ENCODE measurements around the gene PPP1R1A. TPM values are rescaled to one million over a fixed set of nuclear protein-coding genes. Genes with fewer than 3 reads are reported as not detected.

PPP1R1A gene
- total RNA-seq, 3 donors from 2014 or later, result 0.52 to 30.0 (median 0.75) TPM

GRCh38 chr12:54579696-54580333 is 8.6 kb downstream of the PPP1R1A start:
- Histone ChIP-seq H3K4me3 (no peak overlapping the region), H3K4me1 (ENCODE audit: low read depth) (no peaks in the 10 kb centered on the region), H3K9me3 (no peaks in the 10 kb centered on the region), H3K36me3 (ENCODE audit: low read depth) (no peaks in the 10 kb centered on the region)
- intact Hi-C loops (cut with DNase I, micrococcal nuclease), result no loop called here
- peak; percentile 98 for TF ChIP-seq CTCF (IDR thresholded peaks at IDR 0.05)
- ATAC-seq (peak; percentile 96), DNase-seq (peak; percentile 69 to 91 (median 90))

GRCh38 chr12:54579258-54579657 is 9.2 kb downstream of the PPP1R1A start:
- H3K9me3 ChIP-seq, result no peaks in the 10 kb centered on the region
- no peak for DNase-seq
- intact Hi-C loops (cut with DNase I, micrococcal nuclease), result no loop called here
- H3K4me3 ChIP-seq, result no peak overlapping the region
- no peaks in the 10 kb centered on the region for H3K36me3 ChIP-seq (ENCODE audit: low read depth)
- TF ChIP-seq CTCF (IDR thresholded peaks at IDR 0.05), result no peak
- H3K4me1 ChIP-seq (ENCODE audit: low read depth), result no peaks in the 10 kb centered on the region
- no peak for ATAC-seq

- H3K9me3 ChIP-seq, result no peaks in the 10 kb centered on the region
- H3K4me1 ChIP-seq (ENCODE audit: low read depth), result no peaks in the 10 kb centered on the region
- no peaks in the 10 kb centered on the region for H3K36me3 ChIP-seq (ENCODE audit: low read depth)
- no peak for TF ChIP-seq CTCF (IDR thresholded peaks at IDR 0.05)
- no peak for DNase-seq
- intact Hi-C loops (cut with DNase I, micrococcal nuclease), result no loop called here
- no peak for ATAC-seq
- no peak overlapping the region for H3K4me3 ChIP-seq
Measured at GRCh38 chr12:54578778-54579177, 9.7 kb downstream of the PPP1R1A start.

GRCh38 chr12:54572881-54573280 is 15.6 kb downstream of the PPP1R1A start:
- no peaks in the 10 kb centered on the region for H3K36me3 ChIP-seq (ENCODE audit: low read depth)
- no peaks in the 10 kb centered on the region for H3K9me3 ChIP-seq
- intact Hi-C loops (cut with DNase I, micrococcal nuclease), result no loop called here

GRCh38 chr12:54571193-54572188 is 17.0 kb downstream of the PPP1R1A start:
- no peaks in the 10 kb centered on the region for H3K9me3 ChIP-seq
- ATAC-seq (no peak), DNase-seq (no peak)
- no peaks in the 10 kb centered on the region for H3K36me3 ChIP-seq (ENCODE audit: low read depth)
- no peak overlapping the region for H3K4me3 ChIP-seq
- intact Hi-C loops (cut with DNase I, micrococcal nuclease), result no loop called here
- no peak for TF ChIP-seq CTCF (IDR thresholded peaks at IDR 0.05)
- no peaks in the 10 kb centered on the region for H3K4me1 ChIP-seq (ENCODE audit: low read depth)

More at GRCh38 chr12:54572881-54573280, 15.6 kb downstream of the PPP1R1A start:
- DNase-seq, result no peak
- no peak for ATAC-seq
- Histone ChIP-seq H3K4me1 (ENCODE audit: low read depth) (no peaks in the 10 kb centered on the region), H3K4me3 (no peak overlapping the region)
- TF ChIP-seq CTCF (IDR thresholded peaks at IDR 0.05), result no peak

Data from mucosa of descending colon (tissue), 3 donors.